IPS-NIHi11 (cell line): ENCODE measurements around the gene TPSB2.
"Not testable (repeated sequence)": the region's sequence is repeated elsewhere in the genome, so short reads cannot be mapped to it uniquely, and the experiment has no call there.

Experiments used
- DNase-seq: peaks from one replicate; pipeline ENCODE4 v3.0.0; 2012; ENCODE audit warnings: mixed read lengths, low spot score

The TPSB2 gene

GRCh38 chr16:1230084-1230470 lies at the start of gene TPSB2:
TSS of gene TPSB2 (minus strand) at chr16:1230184. CDS start at chr16:1229951, 233 bp downstream.
- not testable (repeated sequence) for DNase-seq

GRCh38 chr16:1279081-1279944 lies 49.3 kb upstream of the TPSB2 start:
- DNase-seq = no peak

GRCh38 chr16:1278477-1278876 lies 48.5 kb upstream of the TPSB2 start:
- peak; percentile 66 for DNase-seq

- DNase-seq = no peak
Observed at GRCh38 chr16:1277617-1278282, 47.8 kb upstream of the TPSB2 start.

- DNase-seq = no peak
Observed at GRCh38 chr16:1277151-1277598, 47.2 kb upstream of the TPSB2 start.

- DNase-seq = no peak
Observed at GRCh38 chr16:1276580-1276878, 46.5 kb upstream of the TPSB2 start.

GRCh38 chr16:1275791-1276579 lies 46.0 kb upstream of the TPSB2 start:
- no peak for DNase-seq

- DNase-seq = no peak
Observed at GRCh38 chr16:1274767-1275166, 44.8 kb upstream of the TPSB2 start.

- DNase-seq = no peak
Observed at GRCh38 chr16:1273816-1274215, 43.8 kb upstream of the TPSB2 start.

- DNase-seq = no peak
Observed at GRCh38 chr16:1272453-1273198, 42.6 kb upstream of the TPSB2 start.

GRCh38 chr16:1271724-1272413 lies 41.9 kb upstream of the TPSB2 start:
- not testable (repeated sequence) for DNase-seq

GRCh38 chr16:1271380-1271723 lies 41.4 kb upstream of the TPSB2 start:
- DNase-seq = no peak

GRCh38 chr16:1269418-1269817 lies 39.4 kb upstream of the TPSB2 start:
- not testable (repeated sequence) for DNase-seq

GRCh38 chr16:1265826-1266225 lies 35.8 kb upstream of the TPSB2 start:
- no peak for DNase-seq

- DNase-seq = no peak
Observed at GRCh38 chr16:1265090-1265630, 35.2 kb upstream of the TPSB2 start.

- no peak for DNase-seq
Observed at GRCh38 chr16:1264345-1265089, 34.5 kb upstream of the TPSB2 start.

- DNase-seq = no peak
Observed at GRCh38 chr16:1263591-1264344, 33.8 kb upstream of the TPSB2 start.

GRCh38 chr16:1262846-1263221 lies 32.9 kb upstream of the TPSB2 start:
- no peak for DNase-seq

GRCh38 chr16:1262210-1262845 lies 32.3 kb upstream of the TPSB2 start:
- DNase-seq = no peak
